DND-41 (cell line): Measurements from ENCODE around the gene SEMA5A.

Source experiments
- CTCF ChIP-seq: IDR thresholded peaks from 2 replicates; pipeline ENCODE4 v1.5.1; 2012; ENCODE audit warnings: borderline replicate concordance, low read length, moderate library complexity, mild to moderate bottlenecking; ENCODE audit not compliant: poor library complexity, severe bottlenecking; ENCODE audit errors: extremely low read depth
- EZH2 ChIP-seq: IDR thresholded peaks from 3 replicates; pipeline ENCODE4 v1.6.1; 2012; ENCODE audit warnings: borderline replicate concordance, low read depth, mild to moderate bottlenecking, moderate library complexity, low read length, inconsistent platforms; ENCODE audit not compliant: severe bottlenecking

GRCh38 chr5:9047932-9048331, 497.9 kb downstream of the SEMA5A start:
- TF ChIP-seq CTCF = no peak
- no peak for TF ChIP-seq EZH2
